Dermis blood vessel endothelial cell (primary cell): ENCODE data around the gene ERP29. TPM values are rescaled to one million over a fixed set of nuclear protein-coding genes. Genes with fewer than 3 reads are reported as not detected.

ENCODE experiments used
- DNase-seq: peaks from one replicate; pipeline ENCODE4 v3.0.0; 2010
- total RNA-seq: library from RNA; depleted of rRNA; stranded (reverse); fragments of >200 nt; gene quantifications from 2 replicates; pipeline ENCODE4 v1.2.3, GENCODE V29; 2014

Gene ERP29
- total RNA-seq, 1 donor from 2014 or later = 92.7 TPM

GRCh38 chr12:112046003-112046402 lies 32.8 kb downstream of the ERP29 start:
- no peak for DNase-seq

GRCh38 chr12:112049351-112049750 lies 36.1 kb downstream of the ERP29 start:
- no peak for DNase-seq

- DNase-seq = no peak
Measured at GRCh38 chr12:112061137-112061536, 47.9 kb downstream of the ERP29 start.

- no peak for DNase-seq
Measured at GRCh38 chr12:112063273-112063672, 50.0 kb downstream of the ERP29 start.

GRCh38 chr12:112066566-112066965 lies 53.3 kb downstream of the ERP29 start:
- no peak for DNase-seq

Other genes with a start within 250 kb of the ERP29 start
- 68.6 and 76.6 TPM in 2 replicates for gene ALDH2, start 246.5 kb upstream of the ERP29 start, total RNA-seq
- gene MAPKAPK5, start 171.2 kb upstream of the ERP29 start, total RNA-seq = 31.1 and 37.6 TPM in 2 replicates
- 3.1 and 5.1 TPM in 2 replicates for gene TMEM116, start 261 bp upstream of the ERP29 start, total RNA-seq
- gene NAA25, start 95.4 kb downstream of the ERP29 start, total RNA-seq = 19.2 and 27.4 TPM in 2 replicates
- 37.9 and 43.2 TPM in 2 replicates for gene TRAFD1, start 112.1 kb downstream of the ERP29 start, total RNA-seq